Memory B cell (primary cell): ENCODE data around the gene GFRAL.
"Not testable (repeated sequence)": the region's sequence is repeated elsewhere in the genome, so short reads cannot be mapped to it uniquely, and the experiment has no call there.

Experiments used
- ATAC-seq: fragments of 150-1000 bp; cut with Tn5 transposase; 2 replicates; pipeline ENCODE4 v1.10.0; 2021; ENCODE audit warnings: low read depth, mild to moderate bottlenecking, moderate library complexity
- DNase-seq, 2 donors: peaks; one replicate each; pipeline ENCODE4 v3.0.0; 2022; ENCODE audit warnings: low spot score in 2 of 2
- H3K27ac Mint-ChIP-seq: one replicate; pipeline ENCODE4 v1.8.0; 2022; ENCODE audit warnings: mild to moderate bottlenecking, moderate library complexity, mixed read lengths
- H3K27me3 Mint-ChIP-seq: one replicate; pipeline ENCODE4 v1.8.0; 2022; ENCODE audit warnings: mixed read lengths
- H3K36me3 Mint-ChIP-seq: one replicate; pipeline ENCODE4 v1.8.0; 2022; ENCODE audit warnings: mild to moderate bottlenecking, mixed read lengths
- H3K4me1 Mint-ChIP-seq: one replicate; pipeline ENCODE4 v1.8.0; 2022; ENCODE audit warnings: mixed read lengths
- H3K4me3 Mint-ChIP-seq: one replicate; pipeline ENCODE4 v1.8.0; 2022; ENCODE audit warnings: mild to moderate bottlenecking, moderate library complexity, mixed read lengths
- H3K9me3 Mint-ChIP-seq: one replicate; pipeline ENCODE4 v1.8.0; 2022; ENCODE audit warnings: mixed read lengths

The GFRAL gene

GRCh38 chr6:55327169-55327568, at the start of gene GFRAL:
TSS of gene GFRAL (plus strand) at chr6:55327469. CDS start at chr6:55327555, 86 bp downstream.
- Mint-ChIP-seq H3K4me3 (no peak within 1 kb of the TSS), H3K9me3 (peaks cover 6% of the 10 kb centered on the region), H3K27ac (no peak within 1 kb of the TSS), H3K4me1 (no peaks in the 10 kb centered on the region), H3K36me3 (no peaks in the 10 kb centered on the region), H3K27me3 (no peaks in the 10 kb centered on the region)
- DNase-seq: no peak
- no peak for ATAC-seq

GRCh38 chr6:55277646-55278045, 49.6 kb upstream of the GFRAL start:
- H3K27ac Mint-ChIP-seq: no peak overlapping the region
- no peaks in the 10 kb centered on the region for H3K36me3 Mint-ChIP-seq
- no peak overlapping the region for H3K4me3 Mint-ChIP-seq

GRCh38 chr6:55281215-55281614, 46.1 kb upstream of the GFRAL start:
- H3K4me1 Mint-ChIP-seq: no peaks in the 10 kb centered on the region
- ATAC-seq: no peak
- DNase-seq: no peak
- no peaks in the 10 kb centered on the region for H3K9me3 Mint-ChIP-seq
- no peak overlapping the region for H3K4me3 Mint-ChIP-seq
- H3K36me3 Mint-ChIP-seq: no peaks in the 10 kb centered on the region
- no peak overlapping the region for H3K27ac Mint-ChIP-seq
- no peaks in the 10 kb centered on the region for H3K27me3 Mint-ChIP-seq

More at GRCh38 chr6:55277646-55278045, 49.6 kb upstream of the GFRAL start:
- ATAC-seq: no peak
- no peak for DNase-seq
- Mint-ChIP-seq H3K4me1 (no peaks in the 10 kb centered on the region), H3K27me3 (no peaks in the 10 kb centered on the region), H3K9me3 (peaks cover 4% of the 10 kb centered on the region)

GRCh38 chr6:55282115-55282514, 45.2 kb upstream of the GFRAL start:
- no peaks in the 10 kb centered on the region for H3K4me1 Mint-ChIP-seq
- H3K36me3 Mint-ChIP-seq: no peaks in the 10 kb centered on the region
- H3K9me3 Mint-ChIP-seq: no peaks in the 10 kb centered on the region
- H3K27me3 Mint-ChIP-seq: peaks cover 1% of the 10 kb centered on the region
- no peak overlapping the region for H3K4me3 Mint-ChIP-seq
- ATAC-seq (no peak), DNase-seq (no peak)
- no peak overlapping the region for H3K27ac Mint-ChIP-seq

- Mint-ChIP-seq H3K9me3 (peaks cover 7% of the 10 kb centered on the region), H3K27ac (no peak overlapping the region), H3K27me3 (peaks cover 1% of the 10 kb centered on the region), H3K4me3 (no peak overlapping the region), H3K36me3 (no peaks in the 10 kb centered on the region), H3K4me1 (no peaks in the 10 kb centered on the region)
- ATAC-seq: no peak
- DNase-seq: no peak
These were observed 40.4 kb upstream of the GFRAL start for GRCh38 chr6:55286824-55287223.

GRCh38 chr6:55290736-55291135, 36.5 kb upstream of the GFRAL start:
- H3K27me3 Mint-ChIP-seq: peaks cover 1% of the 10 kb centered on the region
- H3K4me1 Mint-ChIP-seq: no peaks in the 10 kb centered on the region
- no peak overlapping the region for H3K4me3 Mint-ChIP-seq
- H3K27ac Mint-ChIP-seq: no peak overlapping the region
- DNase-seq (no peak), ATAC-seq (no peak)
- no peaks in the 10 kb centered on the region for H3K36me3 Mint-ChIP-seq
- peaks cover 7% of the 10 kb centered on the region for H3K9me3 Mint-ChIP-seq

- H3K27ac Mint-ChIP-seq: no peak overlapping the region
- no peaks in the 10 kb centered on the region for H3K36me3 Mint-ChIP-seq
- peaks cover 7% of the 10 kb centered on the region for H3K9me3 Mint-ChIP-seq
These were observed 34.2 kb upstream of the GFRAL start for GRCh38 chr6:55293116-55293515.

GRCh38 chr6:55297214-55297613, 30.1 kb upstream of the GFRAL start:
- ATAC-seq, H3K4me3 Mint-ChIP-seq, H3K4me1 Mint-ChIP-seq, H3K27ac Mint-ChIP-seq, H3K36me3 Mint-ChIP-seq, DNase-seq, H3K9me3 Mint-ChIP-seq, H3K27me3 Mint-ChIP-seq: not testable (repeated sequence)

More at GRCh38 chr6:55293116-55293515, 34.2 kb upstream of the GFRAL start:
- DNase-seq (no peak), ATAC-seq (no peak)
- Mint-ChIP-seq H3K4me1 (no peaks in the 10 kb centered on the region), H3K27me3 (no peaks in the 10 kb centered on the region), H3K4me3 (no peak overlapping the region)

GRCh38 chr6:55299286-55299985, 27.8 kb upstream of the GFRAL start:
- H3K4me3 Mint-ChIP-seq: no peak overlapping the region
- no peaks in the 10 kb centered on the region for H3K27me3 Mint-ChIP-seq
- H3K36me3 Mint-ChIP-seq: no peaks in the 10 kb centered on the region
- peaks cover 9% of the 10 kb centered on the region for H3K9me3 Mint-ChIP-seq
- no peak overlapping the region for H3K27ac Mint-ChIP-seq
- ATAC-seq (no peak), DNase-seq (no peak)
- H3K4me1 Mint-ChIP-seq: no peaks in the 10 kb centered on the region

GRCh38 chr6:55304747-55305146, 22.5 kb upstream of the GFRAL start:
- Mint-ChIP-seq H3K9me3 (peaks cover 13% of the 10 kb centered on the region), H3K4me1 (no peaks in the 10 kb centered on the region), H3K36me3 (no peaks in the 10 kb centered on the region), H3K27ac (no peak overlapping the region), H3K4me3 (no peak overlapping the region), H3K27me3 (no peaks in the 10 kb centered on the region)
- ATAC-seq (no peak), DNase-seq (no peak)

GRCh38 chr6:55319961-55320695, 7.1 kb upstream of the GFRAL start:
- H3K4me1 Mint-ChIP-seq: no peaks in the 10 kb centered on the region
- DNase-seq: no peak

GRCh38 chr6:55320696-55321086, 6.6 kb upstream of the GFRAL start:
- ATAC-seq: no peak
- Mint-ChIP-seq H3K4me3 (no peak overlapping the region), H3K9me3 (peaks cover 14% of the 10 kb centered on the region), H3K27ac (no peak overlapping the region), H3K36me3 (no peaks in the 10 kb centered on the region), H3K4me1 (no peaks in the 10 kb centered on the region), H3K27me3 (no peaks in the 10 kb centered on the region)
- no peak for DNase-seq

More at GRCh38 chr6:55319961-55320695, 7.1 kb upstream of the GFRAL start:
- no peak overlapping the region for H3K27ac Mint-ChIP-seq
- no peak overlapping the region for H3K4me3 Mint-ChIP-seq
- peaks cover 14% of the 10 kb centered on the region for H3K9me3 Mint-ChIP-seq
- H3K27me3 Mint-ChIP-seq: no peaks in the 10 kb centered on the region
- H3K36me3 Mint-ChIP-seq: no peaks in the 10 kb centered on the region
- ATAC-seq: no peak

GRCh38 chr6:55377150-55377549, 49.9 kb downstream of the GFRAL start:
- Mint-ChIP-seq H3K4me3 (no peak overlapping the region), H3K4me1 (no peaks in the 10 kb centered on the region), H3K36me3 (no peaks in the 10 kb centered on the region), H3K27ac (no peak overlapping the region), H3K9me3 (peaks cover 16% of the 10 kb centered on the region), H3K27me3 (no peaks in the 10 kb centered on the region)
- DNase-seq (no peak), ATAC-seq (no peak)

GRCh38 chr6:55379471-55379870, 52.2 kb downstream of the GFRAL start:
- Mint-ChIP-seq H3K36me3 (no peaks in the 10 kb centered on the region), H3K9me3 (peaks cover 10% of the 10 kb centered on the region), H3K27me3 (no peaks in the 10 kb centered on the region), H3K4me1 (no peaks in the 10 kb centered on the region), H3K4me3 (no peak overlapping the region), H3K27ac (no peak overlapping the region)
- ATAC-seq: no peak
- no peak for DNase-seq
